HepG2 (cell line): ENCODE data around the gene POLE3. TPM values are rescaled to one million over a fixed set of nuclear protein-coding genes. Genes with fewer than 3 reads are reported as not detected.
"Not testable (repeated sequence)": the region's sequence is repeated elsewhere in the genome, so short reads cannot be mapped to it uniquely, and the experiment has no call there.

Experiments
- ATAC-seq: fragments of 200-7000 bp; cut with Tn5 transposase; 3 replicates; pipeline ENCODE4 v1.9.1; 2020; ENCODE audit warnings: mild to moderate bottlenecking, moderate library complexity
- BruUV-seq: library from RNA; stranded (reverse); fragments of 400-500 nt; replicated peaks from 2 replicates; lab custom pipeline; 2021; lab: Mats Ljungman, UMichigan
- CTCF ChIA-PET: fragments of 300-600 bp; formaldehyde crosslinking; extraction: SDS; loops from one replicate; lab custom pipeline; 2021; ENCODE audit warnings: low total read pairs, inconsistent platforms, low intra/inter-chr PET ratio; lab: Yijun Ruan, JAX
- POLR2A ChIA-PET: fragments of 350-600 bp; sonication (Branson Sonifier 250); formaldehyde crosslinking; loops from one replicate; lab custom pipeline; 2020; ENCODE audit warnings: antibody characterized with exemption, inconsistent platforms; lab: Yijun Ruan, JAX
- DNase-seq: peaks from one replicate; pipeline ENCODE4 v3.0.0-alpha.2; 2015; ENCODE audit warnings: low spot score
- FAIRE-seq: peaks from 3 replicates; lab custom pipeline; 2011; peaks lifted over from hg19 to GRCh38; lab: Jason Lieb, UNC
- H2AFZ ChIP-seq: one replicate; pipeline ENCODE4 v1.6.1; 2011; ENCODE audit warnings: low read length, inconsistent platforms
- H3K27ac ChIP-seq: fragments of 300-600 bp; 3 replicates; pipeline ENCODE4 v1.8.0; 2011; ENCODE audit warnings: mixed run types, mild to moderate bottlenecking, mixed read lengths, low read length, inconsistent platforms; ENCODE audit not compliant: insufficient read depth; ENCODE audit errors: extremely low read length
- H3K27me3 ChIP-seq, 2 experiments: fragments of 200-600 bp in 1 of 2; 2 replicates in 1 of 2; 3 replicates in 1 of 2; pipeline versions ENCODE4 v1.6.0 to v1.8.0; 2011; ENCODE audit warnings: low read length in 2 of 2, mild to moderate bottlenecking in 2 of 2, moderate library complexity in 2 of 2, inconsistent platforms in 1 of 2; ENCODE audit not compliant: insufficient read depth in 2 of 2, control insufficient read depth in 1 of 2
- H3K36me3 ChIP-seq, 2 experiments: fragments of 200-600 bp in 1 of 2; replicated peaks in 1 of 2; 2 replicates in 1 of 2; 3 replicates in 1 of 2; pipeline versions ENCODE4 v1.5.1 to v1.8.0; 2011; ENCODE audit warnings: low read length in 2 of 2, inconsistent platforms in 1 of 2; ENCODE audit not compliant: insufficient read depth in 2 of 2, control insufficient read depth in 1 of 2
- H3K4me1 ChIP-seq: 2 replicates; pipeline ENCODE4 v1.5.1; 2012; ENCODE audit warnings: low read length, inconsistent platforms; ENCODE audit not compliant: insufficient read depth
- H3K4me2 ChIP-seq: 2 replicates; pipeline ENCODE4 v1.6.0; 2011; ENCODE audit warnings: low read depth, low read length, inconsistent platforms
- H3K4me3 ChIP-seq, 3 experiments: fragments of 200-600 bp in 1 of 3; sonication (generic), shearing (Covaris generic) in 1 of 3; replicated peaks in 1 of 3; 2 replicates each; pipeline ENCODE4 v1.5.1; 2011 to 2016; ENCODE audit warnings: low read length in 3 of 3, inconsistent platforms in 2 of 3, low read depth in 2 of 3, mild to moderate bottlenecking in 2 of 3, control low read depth in 1 of 3, mixed read lengths in 1 of 3; ENCODE audit not compliant: insufficient read depth in 1 of 3
- H3K79me2 ChIP-seq: one replicate; pipeline ENCODE4 v1.6.1; 2011; ENCODE audit warnings: low read length, inconsistent platforms; ENCODE audit not compliant: insufficient read depth
- H3K9ac ChIP-seq: 2 replicates; pipeline ENCODE4 v1.6.0; 2011; ENCODE audit warnings: mild to moderate bottlenecking, low read depth, low read length, inconsistent platforms; ENCODE audit not compliant: insufficient read depth
- H3K9me3 ChIP-seq: 2 replicates; pipeline ENCODE4 v1.5.1; 2012; ENCODE audit warnings: mild to moderate bottlenecking, low read length
- H4K20me1 ChIP-seq: 2 replicates; pipeline ENCODE4 v1.6.0; 2011; ENCODE audit warnings: inconsistent platforms, mild to moderate bottlenecking, low read length, moderate library complexity; ENCODE audit not compliant: insufficient read depth
- MAF1 ChIP-seq: sonication (generic); formaldehyde crosslinking; IDR thresholded peaks from 2 replicates; pipeline ENCODE4 v1.5.0; 2020; ENCODE audit warnings: missing genetic modification reagents, borderline replicate concordance
- PAX8 ChIP-seq: sonication (generic); formaldehyde crosslinking; IDR thresholded peaks from 2 replicates; pipeline ENCODE4 v1.8.0; 2022; ENCODE audit warnings: mild to moderate bottlenecking, missing genetic modification reagents, borderline replicate concordance
- POLR2G ChIP-seq: fragments of 200-400 bp; formaldehyde crosslinking; IDR thresholded peaks from 2 replicates; pipeline ENCODE4 v1.6.1; 2018; ENCODE audit warnings: mild to moderate bottlenecking, low read depth, low read length, moderate library complexity
- ZNF407 ChIP-seq: sonication (generic); formaldehyde crosslinking; IDR thresholded peaks from one replicate; pipeline ENCODE4 v1.5.1; 2020; ENCODE audit warnings: mild to moderate bottlenecking, missing genetic modification reagents; ENCODE audit errors: not compliant biosample characterization
- ZNF7 ChIP-seq: IDR thresholded peaks from 2 replicates; pipeline ENCODE4 v1.6.1; 2016; ENCODE audit warnings: missing biosample characterization, missing genetic modification reagents
- ZNF816 ChIP-seq: sonication (generic); formaldehyde crosslinking; IDR thresholded peaks from 2 replicates; pipeline ENCODE4 v1.8.0; 2022; ENCODE audit warnings: missing genetic modification reagents, mild to moderate bottlenecking, borderline replicate concordance
- WGBS: methylation state at CpG from one replicate; pipeline ENCODE4 v1.1.6; 2017; ENCODE audit warnings: low lambda C conversion rate; 5-methylcytosine and 5-hydroxymethylcytosine counted together
- in situ Hi-C: cut with HindIII; loops from 2 replicates; pipeline ENCODE4 v1.10.0; 2017; ENCODE audit warnings: low pct_unique_long_range_greater_than_20kb; ENCODE audit not compliant: extremely low pct_ligation_motif_present
- intact Hi-C: fragments of 100-400 bp; cut with micrococcal nuclease; formaldehyde crosslinking; loops from one replicate; pipeline ENCODE4 v1.10.0; 2022; ENCODE audit not compliant: unreplicated experiment
- polyA plus RNA-seq, 8 experiments: library from polyadenylated mRNA; depleted of rRNA in 3 of 8; stranded (reverse) in 7 of 8; unstranded in 1 of 8; fragments of >200 nt; fragmentation: Illumina TruSeq in 4 of 8; extraction: Trizol in 4 of 8; gene quantifications; 2 replicates each; pipeline versions ENCODE4 v1.2.1 to v1.2.3, GENCODE V29; 2011 to 2016; ENCODE audit warnings: low read depth in 4 of 8, missing spikeins in 1 of 8, mixed read lengths in 1 of 8; ENCODE audit not compliant: insufficient read depth in 1 of 8
- total RNA-seq, 5 experiments: library from RNA; depleted of rRNA; stranded (reverse); fragments of >200 nt; fragmentation: Illumina TruSeq; extraction: Trizol; gene quantifications; 2 replicates each; pipeline ENCODE4 v1.2.3, GENCODE V29; 2016; ENCODE audit warnings: low read depth in 1 of 5

Gene POLE3
- total and polyA plus RNA-seq, 2 of the 13 experiments (the other 11 are each of a cell fraction or from before 2014, with no cell fraction given): 36.0 to 77.2 TPM

DNA sequence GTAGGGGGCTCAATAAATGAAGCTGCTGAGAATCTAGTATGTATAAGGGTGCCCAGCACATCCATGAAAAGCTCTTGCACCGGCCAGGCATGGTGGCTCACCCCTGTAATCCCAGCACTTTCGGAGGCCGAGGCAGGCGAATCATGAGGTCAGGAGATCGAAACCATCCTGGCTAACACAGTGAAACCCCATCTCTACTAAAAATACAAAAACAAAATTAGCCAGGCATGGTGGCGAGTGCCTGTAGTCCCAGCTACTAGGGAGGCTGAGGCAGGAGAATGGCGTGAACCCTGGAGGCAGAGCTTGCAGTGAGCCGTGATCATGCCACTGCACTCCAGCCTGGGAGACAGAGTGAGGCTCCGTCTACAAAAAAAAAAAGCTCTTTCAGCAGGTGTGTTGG, 4.1 kb downstream of the POLE3 start:
- H2AFZ ChIP-seq, in situ Hi-C loops, H3K4me2 ChIP-seq, H3K4me3 ChIP-seq, BruUV-seq, H3K27me3 ChIP-seq, DNase-seq, FAIRE-seq, H4K20me1 ChIP-seq, ATAC-seq, H3K27ac ChIP-seq, H3K9ac ChIP-seq, H3K9me3 ChIP-seq: not testable (repeated sequence)
- TF ChIP-seq POLR2G: peak; percentile 22; the same call in 1 of the 2 replicates
- H3K36me3 ChIP-seq: peaks cover 0 to 19% of the 10 kb centered on the region in 2 experiments; a peak in 3 of 5 replicates
- peaks cover 36% of the 10 kb centered on the region for H3K4me1 ChIP-seq
- intact Hi-C loops: loop anchor here (10.0 kb wide), 1 partner anchor 132 kb away; the partner anchor contains the start of genes CDC26 and PRPF4
- POLR2A ChIA-PET: interaction anchor here (1.1 to 2.2 kb wide), 3 partner anchors 19 to 244 kb away, joined by 3 to 6 read pairs (median 3); partner anchors contain the start of gene WDR31
- peaks cover 12% of the 10 kb centered on the region for H3K79me2 ChIP-seq
- CTCF ChIA-PET: interaction anchor here (0.9 to 4.4 kb wide), 5 partner anchors 43 to 97 kb away, joined by 3 to 28 read pairs (median 7); no protein-coding TSS in a partner anchor
- WGBS: over 99% methylated on average over 9 of the region's 9 CpGs

DNA sequence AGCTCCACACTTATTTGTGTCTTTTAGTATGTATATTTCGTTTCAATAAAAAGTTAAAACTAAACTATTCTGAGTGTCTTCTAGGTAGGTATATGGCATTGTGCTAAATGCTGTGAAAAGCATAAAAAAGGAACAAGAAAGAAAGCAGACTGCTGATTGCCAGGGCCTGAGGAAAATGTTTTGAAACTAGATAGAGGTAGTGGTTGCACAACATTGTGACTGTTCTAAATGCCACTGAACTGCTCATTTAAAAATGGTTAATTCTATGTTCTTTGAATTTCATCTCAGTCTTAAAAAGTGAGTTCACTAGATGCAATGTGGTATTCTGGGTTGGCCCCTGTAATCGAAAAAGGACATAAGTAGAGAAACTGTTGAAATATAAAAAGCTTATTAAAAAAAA, 6.8 kb downstream of the POLE3 start:
- Histone ChIP-seq H3K27me3 (no peaks in the 10 kb centered on the region; a peak in 1 of 5 replicates), H3K36me3 (peaks cover 0 to 17% of the 10 kb centered on the region in 2 experiments; a peak in 3 of 5 replicates), H3K9ac (no peak overlapping the region), H4K20me1 (no peaks in the 10 kb centered on the region), H3K9me3 (no peaks in the 10 kb centered on the region), H3K4me2 (no peak overlapping the region), H3K4me1 (peaks cover 45% of the 10 kb centered on the region), H2AFZ (no peak overlapping the region), H3K79me2 (peaks cover 17% of the 10 kb centered on the region), H3K4me3 (no peak overlapping the region), H3K27ac (no peak overlapping the region)
- in situ Hi-C loops (loop anchor here (5.0 kb wide), 1 partner anchor 51 kb away; no protein-coding TSS in a partner anchor), intact Hi-C loops (loop anchor here (5.0 to 10.0 kb wide), 2 partner anchors 61 to 129 kb away; partner anchors contain the start of genes CDC26, PRPF4 and WDR31)
- FAIRE-seq: no peak
- no TSS peak for BruUV-seq
- no peak for DNase-seq
- POLR2A ChIA-PET: no interaction called here
- ATAC-seq: no peak
- CTCF ChIA-PET: no interaction called here
- 32% methylated on average over 2 of the region's 2 CpGs for whole genome bisulfite sequencing
- TF ChIP-seq ZNF816 (no peak), ZNF7 (no peak), MAF1 (CRISPR knock-in tag) (no peak), ZNF407 (CRISPR knock-in tag) (no peak), PAX8 (CRISPR knock-in tag) (no peak)
